Natural killer cell (primary cell): ENCODE results near the gene TMX3. TPM values are rescaled to one million over a fixed set of nuclear protein-coding genes. Genes with fewer than 3 reads are reported as not detected.

ENCODE experiments used
- ATAC-seq, 3 donors: fragments of 150-1000 bp in 2 of 3; fragments of 200-7000 bp in 1 of 3; cut with Tn5 transposase; 1 replicate in 1 of 3; 2 replicates in 2 of 3; pipeline ENCODE4 v1.10.0; 2021; ENCODE audit warnings: mild to moderate bottlenecking in 2 of 3, moderate library complexity in 2 of 3
- DNase-seq, 2 donors: peaks; one replicate each; pipeline versions ENCODE4 v3.0.0 to v3.0.0-alpha.2; 2013 to 2021; ENCODE audit warnings: mixed read lengths in 1 of 2
- H3K27ac ChIP-seq: one replicate; pipeline ENCODE4 v1.5.1; 2013; ENCODE audit warnings: mild to moderate bottlenecking, low read length
- H3K27me3 ChIP-seq: one replicate; pipeline ENCODE4 v1.6.1; 2013; ENCODE audit warnings: low read length; ENCODE audit not compliant: control insufficient read depth, insufficient read depth
- H3K36me3 ChIP-seq: one replicate; pipeline ENCODE4 v1.6.1; 2013; ENCODE audit warnings: low read length; ENCODE audit not compliant: control insufficient read depth, insufficient read depth
- H3K4me1 ChIP-seq: one replicate; pipeline ENCODE4 v1.6.1; 2013; ENCODE audit warnings: low read length; ENCODE audit not compliant: control insufficient read depth, insufficient read depth
- H3K4me3 ChIP-seq: one replicate; pipeline ENCODE4 v1.5.1; 2013; ENCODE audit warnings: low read length
- H3K9me3 ChIP-seq: one replicate; pipeline ENCODE4 v1.6.1; 2013; ENCODE audit warnings: low read length; ENCODE audit not compliant: control insufficient read depth, insufficient read depth
- H3K27ac Mint-ChIP-seq, 2 donors: one replicate each; pipeline ENCODE4 v1.8.0; 2022; ENCODE audit warnings: mild to moderate bottlenecking in 2 of 2, mixed read lengths in 2 of 2, moderate library complexity in 1 of 2
- H3K27me3 Mint-ChIP-seq, 2 donors: one replicate each; pipeline ENCODE4 v1.8.0; 2022; ENCODE audit warnings: low read depth in 2 of 2, mixed read lengths in 2 of 2
- H3K36me3 Mint-ChIP-seq: one replicate; pipeline ENCODE4 v1.8.0; 2022; ENCODE audit warnings: mixed read lengths
- H3K4me1 Mint-ChIP-seq, 2 donors: one replicate each; pipeline ENCODE4 v1.8.0; 2022; ENCODE audit warnings: mixed read lengths in 2 of 2
- H3K4me3 Mint-ChIP-seq: one replicate; pipeline ENCODE4 v1.8.0; 2022; ENCODE audit warnings: mild to moderate bottlenecking, moderate library complexity, mixed read lengths
- H3K9me3 Mint-ChIP-seq, 2 donors: one replicate each; pipeline ENCODE4 v1.8.0; 2022; ENCODE audit warnings: mixed read lengths in 2 of 2
- CTCF ChIP-seq: fragments of 200-600 bp; IDR thresholded peaks from one replicate; pipeline ENCODE4 v1.8.0; 2022; ENCODE audit warnings: antibody characterized with exemption
- WGBS: methylation state at CpG from one replicate; pipeline ENCODE4 v1.1.7; 2013; ENCODE audit warnings: missing lambda C conversion rate; ENCODE audit not compliant: insufficient coverage; 5-methylcytosine and 5-hydroxymethylcytosine counted together
- intact Hi-C: fragments of 100-400 bp; cut with micrococcal nuclease; formaldehyde crosslinking; loops from one replicate; pipeline ENCODE4 v1.14.2; 2022
- total RNA-seq, 4 donors: library from RNA; stranded (reverse); fragments of 120-200 nt in 1 of 4; gene quantifications; one replicate each; pipeline versions ENCODE4 v1.2.3 to v1.2.4, GENCODE V29; 2013 to 2022

TMX3 gene
- total RNA-seq, 3 donors from 2014 or later (not counting 1 experiment from before 2014, with no cell fraction given): 60.2 to 63.9 (median 62.0) TPM

- Mint-ChIP-seq H3K4me3 (no peak overlapping the region), H3K27me3 (peaks cover 0 to 7% of the 10 kb centered on the region in 2 donors), H3K9me3 (peaks cover 0 to 3% of the 10 kb centered on the region in 2 donors), H3K36me3 (no peaks in the 10 kb centered on the region), H3K4me1 (no peaks in the 10 kb centered on the region), H3K27ac (no peak overlapping the region)
- no peaks in the 10 kb centered on the region for H3K9me3 ChIP-seq
- no peaks in the 10 kb centered on the region for H3K36me3 ChIP-seq
- H3K4me1 ChIP-seq: no peaks in the 10 kb centered on the region
- H3K27ac ChIP-seq: no peak overlapping the region
- DNase-seq (no peak), ATAC-seq (no peak)
- no peaks in the 10 kb centered on the region for H3K27me3 ChIP-seq
- WGBS: 93% methylated on average over 6 of the region's 6 CpGs
- TF ChIP-seq CTCF: no peak
- H3K4me3 ChIP-seq: no peak overlapping the region
- intact Hi-C loops: no loop called here
Measured at GRCh38 chr18:68638613-68639012, 76.3 kb downstream of the TMX3 start.

- Mint-ChIP-seq H3K36me3 (no peaks in the 10 kb centered on the region), H3K4me1 (no peaks in the 10 kb centered on the region), H3K4me3 (no peak overlapping the region), H3K27ac (no peak overlapping the region), H3K9me3 (no peaks in the 10 kb centered on the region), H3K27me3 (no peaks in the 10 kb centered on the region)
- no peak for ATAC-seq
- Histone ChIP-seq H3K9me3 (no peaks in the 10 kb centered on the region), H3K27me3 (no peaks in the 10 kb centered on the region), H3K4me3 (no peak overlapping the region), H3K27ac (no peak overlapping the region), H3K4me1 (no peaks in the 10 kb centered on the region), H3K36me3 (no peaks in the 10 kb centered on the region)
- intact Hi-C loops: no loop called here
- no peak for DNase-seq
- TF ChIP-seq CTCF: no peak
Measured at GRCh38 chr18:68627812-68628211, 87.1 kb downstream of the TMX3 start.

Other genes with a start within 250 kb of the TMX3 start
- 1 to 10 TPM; 6.9 to 9.9 (median 8.9) TPM for gene CCDC102B, start 83.0 kb upstream of the TMX3 start, total RNA-seq